Vagina (tissue), 2 donors: ENCODE measurements around the gene C1orf94. TPM values are rescaled to one million over a fixed set of nuclear protein-coding genes. Genes with fewer than 3 reads are reported as not detected.
"Not testable (repeated sequence)": the region's sequence is repeated elsewhere in the genome, so short reads cannot be mapped to it uniquely, and the experiment has no call there.

Experiments
- DNase-seq, 2 donors: peaks; one replicate each; pipeline ENCODE4 v3.0.0-alpha.2; 2017; ENCODE audit errors: extremely low spot score in 2 of 2
- H3K27ac ChIP-seq: fragments of 200-600 bp; sonication (generic); one replicate; pipeline ENCODE4 v1.5.1; 2019
- H3K27me3 ChIP-seq: fragments of 200-600 bp; sonication (generic); one replicate; pipeline ENCODE4 v1.5.1; 2019
- H3K36me3 ChIP-seq, 2 donors: fragments of 200-600 bp; sonication (generic); one replicate each; pipeline ENCODE4 v1.5.1; 2017 to 2019
- H3K4me1 ChIP-seq: fragments of 200-600 bp; sonication (generic); one replicate; pipeline ENCODE4 v1.5.1; 2019
- H3K4me3 ChIP-seq, 2 donors: fragments of 200-600 bp; sonication (generic); 1 replicate in 1 of 2; 2 replicates in 1 of 2; pipeline ENCODE4 v1.5.1; 2016 to 2019
- H3K9me3 ChIP-seq: fragments of 200-600 bp; sonication (generic); one replicate; pipeline ENCODE4 v1.5.1; 2019
- CTCF ChIP-seq, 3 experiments: fragments of 450-650 bp in 2 of 3; fragments of 200-600 bp in 1 of 3; sonication (generic) in 1 of 3; IDR thresholded peaks; one replicate each; pipeline ENCODE4 v1.5.1; 2017 to 2019; ENCODE audit warnings: antibody characterized with exemption in 3 of 3, mild to moderate bottlenecking in 2 of 3, moderate library complexity in 2 of 3
- POLR2A ChIP-seq, 2 donors: fragments of 450-650 bp; IDR thresholded peaks; one replicate each; pipeline ENCODE4 v1.6.1; 2017; ENCODE audit warnings: antibody characterized with exemption in 2 of 2, mild to moderate bottlenecking in 2 of 2, moderate library complexity in 2 of 2
- POLR2AphosphoS5 ChIP-seq, 2 donors: sonication (generic); formaldehyde crosslinking; IDR thresholded peaks; one replicate each; pipeline ENCODE4 v1.9.0; 2017; ENCODE audit warnings: antibody characterized with exemption in 2 of 2, mild to moderate bottlenecking in 2 of 2, low read depth in 1 of 2; ENCODE audit not compliant: insufficient read depth in 1 of 2
- intact Hi-C: fragments of 100-400 bp; cut with DNase I; formaldehyde crosslinking; loops from one replicate; pipeline ENCODE4 v1.15.1; 2023
- total RNA-seq: library from RNA; depleted of rRNA; stranded (reverse); fragments of >200 nt; gene quantifications from one replicate; pipeline ENCODE4 v1.2.3, GENCODE V29; 2016

Gene C1orf94
- total RNA-seq, 1 donor from 2014 or later = not detected

- H3K36me3 ChIP-seq = no peaks in the 10 kb centered on the region
- no peaks in the 10 kb centered on the region for H3K9me3 ChIP-seq
- DNase-seq = no peak
- no peak overlapping the region for H3K4me3 ChIP-seq
- H3K4me1 ChIP-seq = no peaks in the 10 kb centered on the region
- no peak for TF ChIP-seq CTCF (IDR thresholded peaks at IDR 0.05)
- no peak for TF ChIP-seq POLR2AphosphoS5 (IDR thresholded peaks at IDR 0.05; ENCODE audit: insufficient read depth in 1 of 2, low read depth in 1 of 2)
- TF ChIP-seq POLR2A (IDR thresholded peaks at IDR 0.05) = no peak
- intact Hi-C loops = no loop called here
- no peak overlapping the region for H3K27ac ChIP-seq
- H3K27me3 ChIP-seq = no peaks in the 10 kb centered on the region
Observed at GRCh38 chr1:34175744-34176143, 963 bp upstream of the C1orf94 start.

- DNase-seq = no peak
- no peaks in the 10 kb centered on the region for H3K36me3 ChIP-seq
- no peak overlapping the region for H3K4me3 ChIP-seq
- no peak for TF ChIP-seq CTCF (IDR thresholded peaks at IDR 0.05)
- no peak for TF ChIP-seq POLR2A (IDR thresholded peaks at IDR 0.05)
- no peak for TF ChIP-seq POLR2AphosphoS5 (IDR thresholded peaks at IDR 0.05; ENCODE audit: insufficient read depth in 1 of 2, low read depth in 1 of 2)
- H3K27ac ChIP-seq = no peak overlapping the region
- no peaks in the 10 kb centered on the region for H3K9me3 ChIP-seq
- no peaks in the 10 kb centered on the region for H3K27me3 ChIP-seq
- H3K4me1 ChIP-seq = no peaks in the 10 kb centered on the region
- intact Hi-C loops = no loop called here
Observed at GRCh38 chr1:34178072-34178471, 1.4 kb downstream of the C1orf94 start.

GRCh38 chr1:34183381-34183780 lies 6.7 kb downstream of the C1orf94 start:
- H3K9me3 ChIP-seq, H3K27me3 ChIP-seq, DNase-seq, H3K4me3 ChIP-seq, H3K36me3 ChIP-seq, intact Hi-C loops, H3K27ac ChIP-seq, H3K4me1 ChIP-seq: not testable (repeated sequence)

- Histone ChIP-seq H3K27me3 (no peaks in the 10 kb centered on the region), H3K27ac (no peak overlapping the region), H3K4me3 (no peak overlapping the region), H3K4me1 (no peaks in the 10 kb centered on the region), H3K36me3 (no peaks in the 10 kb centered on the region), H3K9me3 (peaks cover 6% of the 10 kb centered on the region)
- TF ChIP-seq POLR2A (IDR thresholded peaks at IDR 0.05) = no peak
- intact Hi-C loops = no loop called here
- no peak for DNase-seq
Observed at GRCh38 chr1:34186741-34187494, 10.2 kb downstream of the C1orf94 start.

GRCh38 chr1:34188418-34188817 lies 11.7 kb downstream of the C1orf94 start:
- DNase-seq = no peak
- Histone ChIP-seq H3K27me3 (no peaks in the 10 kb centered on the region), H3K36me3 (no peaks in the 10 kb centered on the region)

More at GRCh38 chr1:34188418-34188817, 11.7 kb downstream of the C1orf94 start:
- no peak for TF ChIP-seq POLR2A (IDR thresholded peaks at IDR 0.05)
- TF ChIP-seq POLR2AphosphoS5 (IDR thresholded peaks at IDR 0.05; ENCODE audit: insufficient read depth in 1 of 2, low read depth in 1 of 2) = no peak
- no peak for TF ChIP-seq CTCF (IDR thresholded peaks at IDR 0.05)
- no peak overlapping the region for H3K27ac ChIP-seq
- no peak overlapping the region for H3K4me3 ChIP-seq
- H3K4me1 ChIP-seq = no peaks in the 10 kb centered on the region
- H3K9me3 ChIP-seq = peaks cover 6% of the 10 kb centered on the region
- intact Hi-C loops = no loop called here
